Activated CD4-positive, alpha-beta T cell treated with anti-CD3 and anti-CD28 coated beads, Interleukin-2, amount 50 U/mL, for 48 hours (primary cell): ENCODE results near the gene HELZ2.
A peak's percentile ranks its signal among the peaks of the same experiment; 100 is the strongest.

Experiments
- DNase-seq, 2 experiments: peaks; one replicate each; pipeline ENCODE4 v3.0.0-alpha.2; 2020

HELZ2 gene

DNA sequence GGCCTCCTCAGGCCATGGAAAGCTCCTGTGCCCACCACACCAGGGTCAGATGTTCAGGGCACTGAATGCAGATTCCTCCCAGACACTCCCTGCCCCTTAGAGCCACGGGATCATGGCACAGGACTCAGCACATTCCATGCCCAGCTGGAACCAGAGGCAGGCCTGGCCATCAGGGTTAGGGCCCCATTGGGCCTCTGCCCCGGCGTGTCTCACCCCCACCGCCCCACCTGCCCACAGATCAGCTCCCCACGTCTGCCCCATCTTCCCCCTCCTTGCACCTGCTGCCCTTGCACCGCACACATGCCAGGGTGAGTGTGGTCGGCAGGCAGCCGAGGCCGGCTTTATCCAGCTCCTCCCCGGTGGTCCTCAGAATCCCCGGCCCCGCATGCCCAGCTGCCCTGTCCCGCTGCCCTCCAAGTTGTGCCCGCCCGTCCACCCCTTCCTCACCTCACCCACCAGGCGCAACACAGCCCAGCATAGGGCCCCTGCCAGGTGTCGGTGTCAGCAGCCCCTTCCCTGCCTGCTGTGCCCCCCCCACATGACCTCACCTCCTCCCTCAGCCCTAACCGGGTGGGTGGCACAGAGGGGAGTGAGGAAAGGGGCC, 24.3 kb downstream of the HELZ2 start:
- DNase-seq: no peak

DNA sequence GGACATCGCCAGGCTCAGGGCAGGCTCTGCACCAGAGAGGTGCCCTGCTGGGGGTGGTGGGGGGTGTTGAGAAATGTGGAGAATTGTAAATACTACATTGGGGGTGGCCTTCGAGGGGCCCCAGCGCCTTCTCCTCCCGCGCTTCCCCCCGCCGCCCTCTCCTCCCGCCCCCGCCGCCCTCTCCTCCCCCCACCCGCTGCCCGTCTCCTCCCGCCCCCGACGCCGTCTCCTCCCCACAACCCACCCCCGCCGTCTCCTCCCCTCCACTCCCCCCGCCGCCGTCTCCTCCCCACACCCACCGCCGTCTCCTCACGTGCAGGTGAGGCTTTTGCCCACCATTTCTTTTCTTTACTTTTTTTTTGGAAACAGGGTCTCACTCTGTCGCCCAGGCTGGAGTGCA, 25.0 kb downstream of the HELZ2 start:
- no peak for DNase-seq

DNA sequence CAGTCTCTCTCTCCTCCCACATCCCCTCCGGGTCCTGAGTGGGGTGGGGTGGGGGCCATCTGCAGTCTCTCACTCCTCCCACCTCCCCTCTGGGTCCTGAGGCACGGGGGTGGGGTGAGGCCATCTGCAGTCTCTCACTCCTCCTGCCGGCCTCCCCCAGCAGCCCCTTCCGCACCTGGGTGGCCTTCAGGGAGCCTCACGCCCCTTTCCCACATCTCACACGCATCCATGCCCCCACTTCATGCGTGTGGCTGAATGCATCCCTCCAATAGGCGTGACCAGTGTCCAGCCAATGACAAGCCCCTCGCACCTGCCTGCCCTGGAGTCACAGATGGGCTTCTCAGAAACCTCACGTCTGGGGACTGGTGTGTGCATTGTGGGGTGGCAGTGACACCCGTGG, 25.5 kb downstream of the HELZ2 start:
- no peak for DNase-seq

DNA sequence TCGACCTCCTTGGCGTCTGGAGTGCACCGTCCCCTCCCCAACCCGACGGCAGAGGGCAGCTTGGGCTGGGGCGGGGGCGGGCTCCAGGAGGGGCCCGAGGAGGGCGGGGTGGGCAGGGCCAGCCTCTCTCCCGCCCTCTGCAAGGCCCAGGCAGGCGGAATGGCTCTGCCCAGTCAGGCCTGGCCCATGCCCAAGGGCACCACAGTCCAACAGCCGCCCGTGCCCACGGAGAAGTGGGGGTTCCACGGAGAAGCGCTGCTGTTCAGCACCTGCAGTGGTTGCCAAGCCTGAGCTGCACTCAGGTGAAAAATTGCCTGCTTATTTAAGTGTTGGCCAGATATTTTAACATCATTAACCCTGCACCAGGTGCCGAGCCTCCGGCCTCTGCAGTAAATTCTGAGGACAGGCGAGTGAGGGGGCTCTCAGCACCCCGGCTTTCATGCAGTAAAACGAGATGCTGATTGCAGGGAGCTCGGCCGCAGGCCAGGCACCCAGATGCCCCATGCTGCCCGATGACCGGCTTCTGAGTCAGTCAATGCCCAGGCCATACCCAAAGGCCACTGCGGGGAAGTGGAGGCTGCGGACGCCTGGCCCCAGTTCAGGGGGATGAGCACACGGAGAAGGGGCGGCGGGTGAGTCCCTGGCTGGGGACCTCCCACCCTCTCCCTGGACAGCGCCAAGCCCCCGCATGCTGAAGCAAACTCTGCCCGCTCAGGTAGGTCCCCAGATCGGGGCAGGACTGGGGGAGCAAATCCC, 26.1 kb downstream of the HELZ2 start, which contains the start of gene SRMS:
Gene SRMS, minus strand, starts transcription at position 25 of the 756 bp plus-strand sequence. CDS start 286 bp downstream, outside the sequence.
- DNase-seq: no peak

DNA sequence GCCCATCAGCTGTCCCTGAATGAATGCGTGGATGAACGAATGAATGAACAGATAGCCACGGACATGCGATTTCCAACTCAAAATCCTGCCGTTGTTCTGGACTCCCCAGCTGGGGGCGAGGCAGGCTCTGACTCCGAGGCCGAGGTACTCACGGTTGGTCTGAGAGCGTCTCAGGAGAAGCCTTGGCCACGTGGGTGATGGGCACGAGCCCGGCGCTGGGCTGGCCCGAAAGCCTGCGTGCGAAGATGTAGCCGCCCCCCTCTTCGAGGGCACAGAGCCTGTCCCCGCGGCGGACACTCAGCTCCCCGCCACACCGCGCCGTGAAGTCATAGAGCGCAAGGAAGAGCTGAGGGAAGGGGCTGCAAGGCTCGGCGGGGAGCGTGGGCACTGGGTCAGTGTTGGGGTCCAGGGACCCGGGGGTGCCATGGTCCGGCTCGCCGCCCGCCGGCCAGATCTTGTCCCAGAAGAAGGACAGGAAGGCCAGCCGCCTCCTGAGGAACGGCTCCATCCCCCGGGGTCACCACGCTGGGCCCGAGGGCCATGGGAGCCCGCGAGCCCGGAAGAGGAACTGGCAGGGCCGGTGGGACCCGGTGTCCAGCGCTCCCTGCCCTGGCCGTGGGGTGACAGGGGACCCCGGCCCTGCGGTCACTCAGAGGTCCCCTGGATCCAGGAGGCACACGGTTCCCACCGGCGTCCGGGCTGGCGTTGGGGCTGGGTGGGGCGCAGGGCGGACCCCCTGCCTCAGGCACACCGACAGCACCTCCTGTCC, 26.9 kb downstream of the HELZ2 start:
- no peak for DNase-seq

DNA sequence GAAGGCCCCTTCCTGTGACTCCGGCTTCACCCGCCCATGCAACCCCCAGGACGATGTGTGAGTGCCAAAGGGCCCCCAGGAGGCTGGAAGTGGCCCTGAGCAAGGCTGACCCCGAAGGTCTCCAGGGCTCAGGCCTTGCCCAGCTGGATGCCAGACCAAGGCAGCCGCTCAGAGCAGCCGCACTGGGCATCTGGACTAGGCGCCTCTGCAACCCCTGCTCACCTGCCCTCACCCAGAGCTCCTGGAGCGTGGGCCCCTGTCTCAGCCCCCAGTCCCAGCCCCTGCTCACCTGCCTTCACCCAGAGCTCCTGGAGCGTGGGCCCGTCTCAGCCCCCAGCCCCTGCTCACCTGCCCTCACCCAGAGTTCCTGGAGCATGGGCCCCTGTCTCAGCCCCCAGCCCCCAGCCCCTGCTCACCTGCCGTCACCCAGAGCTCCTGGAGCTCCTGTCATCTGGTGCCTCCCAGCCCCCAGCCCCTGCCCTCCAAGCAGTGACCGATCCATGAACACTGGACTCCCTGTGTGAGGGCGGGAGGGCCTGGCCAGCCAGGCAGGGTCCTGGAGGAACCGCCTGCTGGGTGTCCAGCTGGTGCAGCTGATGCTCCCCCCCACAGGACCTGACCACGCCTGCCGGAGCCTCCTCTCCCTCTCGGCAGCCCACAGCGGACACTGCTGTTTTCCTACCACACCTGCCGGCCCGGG, 27.6 kb downstream of the HELZ2 start:
- DNase-seq: no peak

DNA sequence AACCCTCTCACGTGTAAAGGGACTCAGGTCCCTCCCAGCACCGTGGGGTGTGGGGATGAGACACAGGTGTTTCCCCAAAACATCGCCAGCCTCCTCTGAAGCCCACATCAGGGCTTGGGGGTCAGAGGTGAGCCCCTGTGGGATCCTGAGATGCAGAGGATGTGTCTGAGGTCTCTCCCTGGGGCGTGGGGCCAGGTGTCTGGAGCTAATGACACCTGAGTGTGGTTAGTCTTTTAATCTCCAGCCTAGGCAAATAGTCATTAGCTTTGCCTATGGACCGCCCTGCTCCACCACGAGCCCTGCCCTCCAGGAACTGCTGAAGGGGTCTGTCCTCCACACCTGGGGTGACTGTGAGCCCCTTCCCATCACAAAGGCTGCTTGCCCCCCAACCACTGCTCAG, 28.2 kb downstream of the HELZ2 start:
- DNase-seq: no peak

DNA sequence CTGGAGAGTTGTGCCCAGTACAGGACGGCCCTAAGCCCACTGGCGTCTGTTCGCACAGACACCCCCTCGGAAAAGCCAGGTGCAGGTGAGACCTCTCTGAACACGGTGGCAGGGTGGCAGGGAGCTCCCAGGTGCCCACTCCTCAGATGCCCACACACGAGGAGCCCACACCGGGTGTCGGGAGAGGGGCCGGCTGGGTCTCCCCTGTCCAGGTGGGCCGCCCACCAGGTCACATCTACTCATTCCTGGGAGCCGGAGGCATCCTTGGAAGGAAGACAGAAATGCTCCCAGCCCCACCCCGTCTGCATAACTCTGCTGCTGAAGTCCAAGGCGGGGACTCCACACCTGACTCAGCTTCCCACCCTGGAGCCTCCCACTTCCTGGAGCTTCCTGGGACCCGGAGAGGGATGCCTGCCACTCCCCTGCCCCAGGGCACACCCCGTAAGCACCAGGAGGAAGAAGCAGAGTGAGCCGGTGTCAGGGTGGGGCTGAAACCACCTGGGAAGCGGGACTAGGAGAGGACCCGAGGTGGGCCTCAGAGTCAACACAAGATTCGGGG, 29.0 kb downstream of the HELZ2 start:
- DNase-seq: no peak

DNA sequence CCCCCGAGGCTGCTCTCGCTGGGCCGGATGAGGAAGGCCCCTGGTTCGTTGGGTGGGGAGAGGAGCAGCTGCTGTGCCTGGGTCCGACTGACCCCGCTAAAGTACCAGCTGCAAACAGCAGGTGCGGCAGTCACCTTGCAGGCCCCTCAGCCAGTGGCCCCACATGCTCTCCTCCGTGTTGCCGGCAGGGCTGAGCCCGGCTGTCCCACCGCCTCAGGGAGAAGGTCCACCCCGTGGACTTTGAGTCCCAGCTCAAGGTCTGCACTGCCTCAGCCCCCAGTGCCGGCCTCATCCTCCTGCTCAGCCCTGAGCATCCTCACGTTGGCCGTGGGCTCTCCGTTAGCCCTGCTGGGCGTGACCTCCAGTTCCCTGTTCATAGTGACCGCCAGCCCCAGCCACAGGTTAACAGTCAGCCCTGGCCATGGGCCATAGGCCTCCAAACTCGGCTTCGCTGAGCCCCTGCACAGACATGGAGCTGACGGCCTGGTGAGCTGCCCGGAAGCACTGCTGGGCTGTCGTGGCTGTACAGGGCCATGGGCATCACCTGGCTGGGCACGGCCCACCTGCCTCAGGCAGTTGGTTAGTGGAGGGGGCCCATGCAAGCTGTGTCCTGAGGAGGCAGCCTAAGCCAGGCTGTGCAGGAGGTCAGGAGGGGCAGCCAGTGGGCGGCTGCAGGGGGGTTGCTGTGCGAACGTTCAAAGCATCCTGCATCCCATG, 29.6 kb downstream of the HELZ2 start:
- no peak for DNase-seq

DNA sequence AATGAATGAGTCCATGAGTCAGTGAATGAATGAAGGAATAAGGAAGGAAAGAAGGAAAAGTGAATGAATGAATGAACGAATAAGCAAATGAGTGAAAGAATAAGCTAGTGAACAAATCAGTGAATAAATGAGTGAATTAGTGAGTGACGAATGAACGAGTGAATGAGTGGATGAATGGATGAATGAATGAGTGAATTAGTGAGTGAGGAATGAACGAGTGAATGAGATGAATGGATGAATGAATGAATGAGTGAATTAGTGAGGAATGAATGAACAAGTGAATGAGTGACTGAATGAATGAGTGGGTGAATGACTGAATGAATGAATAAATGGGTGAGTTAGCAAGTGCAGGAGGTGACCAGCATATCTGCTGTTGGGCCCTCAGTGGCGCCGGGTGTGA, 30.3 kb downstream of the HELZ2 start:
- DNase-seq: no peak

DNA sequence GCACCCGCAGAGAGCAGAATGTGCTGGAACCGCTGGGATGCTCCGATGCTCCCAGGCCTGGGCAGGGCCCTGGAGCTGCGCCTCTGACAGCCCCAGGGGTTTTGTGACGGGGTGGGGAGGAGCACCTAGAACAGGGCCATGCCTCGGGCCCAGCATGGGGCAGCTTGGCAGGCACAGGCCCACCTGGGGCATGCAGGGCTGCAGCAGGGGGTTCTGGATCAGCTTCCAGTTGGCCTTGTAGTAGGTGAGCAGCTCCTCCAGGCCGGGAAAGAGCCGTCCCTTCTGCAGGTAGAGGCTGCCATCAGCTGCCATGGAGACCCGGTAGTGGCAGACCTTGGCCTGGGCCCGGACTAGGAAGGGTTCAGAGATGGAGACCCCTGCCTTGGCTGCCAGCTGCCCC, 30.9 kb downstream of the HELZ2 start:
- no peak for DNase-seq

DNA sequence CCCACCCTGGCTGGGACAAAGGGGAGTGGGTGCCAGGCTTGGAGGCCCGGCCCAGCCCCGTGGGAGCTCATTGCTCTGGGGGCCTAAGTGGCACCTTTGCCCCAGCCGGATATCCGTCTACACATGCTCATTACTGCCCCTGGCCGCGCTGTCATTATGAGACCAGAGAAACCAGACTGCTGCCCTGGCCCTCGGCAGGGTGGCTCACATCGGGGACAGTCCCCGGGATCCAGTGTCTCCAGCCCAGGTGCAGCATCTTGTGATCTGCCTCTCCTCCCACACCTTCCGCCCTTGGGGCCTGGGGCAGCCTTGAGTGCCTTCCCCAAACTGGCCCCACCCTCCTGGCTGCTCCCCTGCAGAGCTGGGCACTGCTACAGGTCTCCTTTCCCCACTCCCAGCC, 31.3 kb downstream of the HELZ2 start:
- peak in 1 of 2 experiments; percentile 28 for DNase-seq

DNA sequence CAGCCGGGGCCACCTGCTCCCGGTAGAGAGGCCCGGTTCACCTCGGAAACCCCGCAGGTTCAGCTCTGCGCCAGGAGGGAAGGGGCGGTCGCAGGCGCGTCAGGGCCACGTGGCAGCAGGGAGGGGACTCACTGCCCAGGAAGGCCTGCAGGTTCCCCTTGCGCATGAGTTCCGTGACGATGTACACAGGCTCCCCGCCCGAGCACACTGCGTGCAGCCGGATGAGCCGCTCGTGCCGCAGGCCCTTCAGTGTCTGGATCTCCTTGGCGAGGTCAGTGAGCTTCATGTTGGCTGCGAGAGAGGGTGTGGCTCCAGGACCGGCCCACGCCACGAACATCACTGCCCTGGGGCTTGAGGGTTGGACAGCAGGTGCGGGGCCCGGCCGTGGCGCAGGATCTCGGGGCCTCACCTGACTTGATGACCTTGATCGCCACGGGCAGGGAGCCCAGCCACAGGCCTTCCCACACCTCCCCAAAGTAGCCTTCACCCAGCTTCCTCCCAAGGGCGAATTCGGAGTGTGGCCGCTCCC, 31.9 kb downstream of the HELZ2 start:
- no peak for DNase-seq

DNA sequence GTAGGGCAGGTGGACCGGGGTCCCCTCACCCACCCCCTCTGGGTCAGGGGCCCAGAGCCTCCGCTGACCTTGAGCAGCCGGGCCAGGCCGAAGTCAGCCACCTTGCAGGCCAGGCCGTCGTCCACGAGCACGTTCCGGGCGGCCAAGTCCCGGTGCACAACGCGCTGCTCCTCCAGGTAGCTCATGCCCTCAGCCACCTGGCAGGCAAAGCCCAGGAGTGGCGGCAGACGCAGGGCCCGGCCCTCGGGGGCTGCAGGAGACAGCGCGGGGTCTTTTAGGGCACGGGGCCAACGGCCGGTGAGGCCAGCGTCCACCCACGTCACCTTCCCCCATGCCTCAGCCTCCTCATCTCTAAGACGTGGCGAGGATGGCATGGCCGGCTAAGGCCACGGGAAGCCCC, 32.7 kb downstream of the HELZ2 start:
- no peak for DNase-seq

DNA sequence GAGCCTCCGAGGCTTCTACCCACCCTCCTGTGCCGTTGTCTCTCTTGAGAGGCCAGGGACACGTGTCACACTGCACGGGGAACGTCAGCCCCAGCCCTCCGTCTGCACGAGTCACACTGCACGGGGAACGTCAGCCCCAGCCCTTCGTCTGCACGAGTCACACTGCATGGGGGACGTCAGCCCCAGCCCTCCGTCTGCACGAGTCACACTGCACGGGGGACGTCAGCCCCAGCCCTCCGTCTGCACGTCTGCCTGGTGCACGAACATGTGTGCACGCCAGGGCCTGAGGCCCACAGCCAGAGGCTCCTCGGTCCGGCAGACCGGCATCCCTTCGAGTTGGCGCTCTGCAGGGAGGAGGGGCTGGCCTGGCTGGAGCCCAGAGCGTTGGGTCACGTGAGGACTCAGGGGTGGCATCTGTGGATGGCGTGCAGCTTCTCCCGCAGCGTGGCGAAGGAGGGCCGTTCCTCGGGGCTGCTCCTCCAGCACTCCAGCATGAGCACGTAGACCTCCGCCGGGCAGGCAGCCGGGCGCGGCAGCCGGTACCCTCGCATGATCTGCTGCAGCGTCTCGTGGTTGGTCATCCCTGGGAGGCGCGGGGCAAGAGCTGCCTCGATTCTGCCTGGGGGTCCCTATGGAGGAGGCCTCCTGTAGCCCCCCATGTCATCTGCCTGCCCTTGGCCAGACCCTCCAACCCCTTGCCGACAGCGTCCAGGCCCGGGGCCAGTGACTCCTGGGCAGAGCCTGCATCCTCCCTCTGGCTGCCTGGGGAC, 33.4 kb downstream of the HELZ2 start:
- no peak for DNase-seq

DNA sequence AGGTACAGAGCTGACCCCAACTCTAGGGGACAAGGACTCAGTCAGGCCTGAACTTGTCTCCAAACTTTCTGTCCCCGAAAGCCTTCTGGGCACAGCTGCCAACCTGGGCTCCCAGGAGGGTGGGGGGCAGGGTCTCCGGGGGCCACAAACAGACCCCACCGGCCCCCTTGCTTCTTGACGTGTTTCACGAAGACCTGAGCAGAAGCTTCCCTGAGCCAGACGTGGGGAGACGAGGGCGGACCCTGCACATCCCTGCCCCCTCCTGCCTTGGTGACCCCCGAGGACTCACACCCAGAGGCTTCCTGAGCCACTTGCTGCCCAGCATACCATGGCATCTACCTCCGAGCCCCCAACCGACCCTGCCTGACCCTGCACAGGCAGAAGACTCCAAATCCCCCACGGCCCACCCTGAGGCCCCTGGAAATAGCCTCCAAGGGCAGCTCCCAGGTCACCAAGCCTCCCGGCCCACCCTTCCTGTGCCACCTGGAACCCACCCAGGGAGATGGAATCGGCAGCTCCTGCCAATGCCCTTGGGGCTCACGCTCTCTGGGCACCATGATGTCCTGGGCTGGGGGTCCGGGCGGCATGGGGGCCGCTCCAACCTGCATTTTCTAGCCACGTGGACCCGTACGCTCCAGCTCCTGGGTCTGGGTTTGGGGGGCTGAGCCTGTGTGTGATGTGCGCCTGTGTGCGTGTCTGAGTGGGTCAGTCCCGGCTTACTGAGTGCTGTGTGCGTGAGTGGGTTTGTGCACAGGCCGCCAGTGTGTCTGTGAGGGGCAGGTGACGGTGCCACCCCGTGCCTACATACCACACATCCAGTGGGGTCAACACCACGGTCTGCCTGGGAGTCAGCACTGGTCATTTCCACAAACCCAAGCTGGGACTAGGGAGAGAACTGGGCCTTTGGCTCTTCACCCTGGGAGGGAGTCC, 34.3 kb downstream of the HELZ2 start:
- no peak for DNase-seq

DNA sequence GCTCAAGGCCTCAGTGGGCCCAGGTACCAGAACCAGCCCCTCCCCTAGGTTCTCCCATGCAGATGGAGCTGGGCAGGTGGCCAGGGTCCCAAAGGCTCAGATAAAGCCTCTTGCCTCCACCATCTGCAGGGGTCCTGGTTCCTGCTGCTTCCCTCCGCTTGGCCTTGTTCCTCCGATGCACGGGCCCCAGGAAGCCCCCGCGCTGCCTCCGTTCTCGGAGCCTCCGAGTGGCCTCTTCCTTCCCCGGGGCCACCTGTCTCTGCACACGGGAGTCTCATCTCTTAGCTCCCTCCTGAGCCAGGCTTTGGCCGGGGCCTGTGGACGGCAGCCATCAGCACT, 35.0 kb downstream of the HELZ2 start:
- no peak for DNase-seq

DNA sequence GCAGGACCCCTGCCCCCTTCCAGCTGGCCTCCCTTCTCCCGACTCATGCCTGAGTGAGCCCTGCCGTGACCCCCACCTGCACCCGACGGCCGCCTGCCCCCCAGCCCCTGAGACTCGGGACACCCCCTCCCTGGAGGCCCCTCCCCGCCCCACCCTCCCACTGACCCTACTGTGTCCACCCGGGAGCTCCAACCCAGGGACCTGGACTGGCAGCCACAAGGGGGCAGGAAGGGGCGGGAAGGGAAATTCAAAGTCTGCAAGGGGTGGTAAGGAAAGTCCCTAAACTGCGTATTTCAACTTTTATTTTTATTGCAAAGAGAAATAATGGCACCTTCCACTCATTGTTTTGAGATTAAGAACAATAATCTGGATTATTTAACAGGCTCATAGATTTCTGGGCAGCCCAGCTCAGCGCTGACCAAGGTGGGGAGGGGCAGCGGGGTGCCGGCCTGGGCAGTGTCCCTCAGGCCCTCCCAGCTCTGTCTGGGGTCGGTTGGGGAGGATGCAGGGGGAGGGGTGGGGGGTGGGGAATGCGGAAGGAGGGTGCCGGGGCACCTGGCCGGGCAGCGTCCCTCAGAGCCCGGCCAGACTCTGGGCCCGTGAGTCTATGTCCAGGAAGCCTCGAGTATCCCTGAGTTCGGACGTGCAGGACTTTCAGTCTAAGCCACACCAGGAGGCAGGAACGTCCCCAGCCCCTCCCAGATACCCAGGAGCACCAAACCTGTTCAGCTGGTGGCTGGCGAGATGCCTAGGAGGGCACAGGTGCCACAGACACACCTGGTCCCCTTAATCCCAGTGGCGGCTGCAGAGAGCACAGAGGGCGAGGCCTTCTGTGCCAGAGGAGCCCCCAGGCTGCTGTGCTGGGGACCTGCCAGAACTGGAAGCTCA, 35.6 kb downstream of the HELZ2 start:
- DNase-seq: peak in 1 of 2 experiments; percentile 26
